Stimulated activated memory B cell treated with anti-CD40 and anti-IgM and Interleukin-4, amounts not matched to agents 10 μg/mL and 1 μg/mL and 100 μg/mL, for 72 hours (primary cell): ENCODE measurements around the gene GALNT14.
"Not testable (repeated sequence)": the region's sequence is repeated elsewhere in the genome, so short reads cannot be mapped to it uniquely, and the experiment has no call there.

Experiments used
- ATAC-seq: fragments of 150-1000 bp; cut with Tn5 transposase; 2 replicates; pipeline ENCODE4 v1.10.0; 2021
- H3K27ac Mint-ChIP-seq: one replicate; pipeline ENCODE4 v1.8.0; 2022; ENCODE audit warnings: mild to moderate bottlenecking, mixed read lengths
- H3K27me3 Mint-ChIP-seq: one replicate; pipeline ENCODE4 v1.8.0; 2022; ENCODE audit warnings: mixed read lengths
- H3K36me3 Mint-ChIP-seq: one replicate; pipeline ENCODE4 v1.8.0; 2022; ENCODE audit warnings: mixed read lengths
- H3K4me1 Mint-ChIP-seq: one replicate; pipeline ENCODE4 v1.8.0; 2022; ENCODE audit warnings: mixed read lengths
- H3K4me3 Mint-ChIP-seq: one replicate; pipeline ENCODE4 v1.8.0; 2022; ENCODE audit warnings: mild to moderate bottlenecking, moderate library complexity, mixed read lengths
- H3K9me3 Mint-ChIP-seq: one replicate; pipeline ENCODE4 v1.8.0; 2022; ENCODE audit warnings: mixed read lengths

The GALNT14 gene

GRCh38 chr2:31138037-31138962, at the start of gene GALNT14:
GALNT14 (minus strand) TSS chr2:31138440; CDS start chr2:31138086, 354 bp downstream.
- Mint-ChIP-seq H3K27me3 (peaks cover 9% of the 10 kb centered on the region), H3K36me3 (no peaks in the 10 kb centered on the region), H3K9me3 (no peaks in the 10 kb centered on the region), H3K4me1 (peaks cover 11% of the 10 kb centered on the region), H3K27ac (peak within 1 kb of the TSS; percentile 53), H3K4me3 (peak within 1 kb of the TSS; percentile 85)
- ATAC-seq: peak; percentile 83

GRCh38 chr2:31187166-31187565, 48.9 kb upstream of the GALNT14 start:
- H3K27ac Mint-ChIP-seq: no peak overlapping the region
- peaks cover 3% of the 10 kb centered on the region for H3K9me3 Mint-ChIP-seq
- no peaks in the 10 kb centered on the region for H3K27me3 Mint-ChIP-seq
- H3K36me3 Mint-ChIP-seq: peaks cover 40% of the 10 kb centered on the region
- no peaks in the 10 kb centered on the region for H3K4me1 Mint-ChIP-seq
- H3K4me3 Mint-ChIP-seq: no peak overlapping the region
- no peak for ATAC-seq

GRCh38 chr2:31183973-31184372, 45.7 kb upstream of the GALNT14 start:
- not testable (repeated sequence) for H3K9me3 Mint-ChIP-seq, H3K4me3 Mint-ChIP-seq, ATAC-seq, H3K27ac Mint-ChIP-seq, H3K27me3 Mint-ChIP-seq, H3K4me1 Mint-ChIP-seq
- peaks cover 12% of the 10 kb centered on the region for H3K36me3 Mint-ChIP-seq

GRCh38 chr2:31176742-31177141, 38.5 kb upstream of the GALNT14 start:
- Mint-ChIP-seq H3K4me1 (peaks cover 9% of the 10 kb centered on the region), H3K36me3 (no peaks in the 10 kb centered on the region), H3K27me3 (no peaks in the 10 kb centered on the region), H3K27ac (no peak overlapping the region), H3K9me3 (no peaks in the 10 kb centered on the region), H3K4me3 (no peak overlapping the region)
- ATAC-seq: no peak

GRCh38 chr2:31171142-31171541, 32.9 kb upstream of the GALNT14 start:
- Mint-ChIP-seq H3K4me1 (peaks cover 27% of the 10 kb centered on the region), H3K36me3 (no peaks in the 10 kb centered on the region), H3K27ac (peak overlapping the region; percentile 30), H3K27me3 (no peaks in the 10 kb centered on the region), H3K9me3 (no peaks in the 10 kb centered on the region), H3K4me3 (no peak overlapping the region)
- no peak for ATAC-seq

- H3K9me3 Mint-ChIP-seq: no peaks in the 10 kb centered on the region
- H3K4me3 Mint-ChIP-seq: no peak overlapping the region
- peaks cover 28% of the 10 kb centered on the region for H3K4me1 Mint-ChIP-seq
- peak; percentile 78 for ATAC-seq
- peak overlapping the region; percentile 30 for H3K27ac Mint-ChIP-seq
- H3K27me3 Mint-ChIP-seq: peaks cover 2% of the 10 kb centered on the region
- H3K36me3 Mint-ChIP-seq: no peaks in the 10 kb centered on the region
These were observed 31.9 kb upstream of the GALNT14 start for GRCh38 chr2:31170071-31170698.

- Mint-ChIP-seq H3K36me3 (no peaks in the 10 kb centered on the region), H3K9me3 (no peaks in the 10 kb centered on the region), H3K27ac (no peak overlapping the region), H3K27me3 (peaks cover 7% of the 10 kb centered on the region), H3K4me1 (peaks cover 34% of the 10 kb centered on the region), H3K4me3 (no peak overlapping the region)
- no peak for ATAC-seq
These were observed 30.1 kb upstream of the GALNT14 start for GRCh38 chr2:31168291-31168690.

- Mint-ChIP-seq H3K27ac (no peak overlapping the region), H3K9me3 (no peaks in the 10 kb centered on the region), H3K36me3 (no peaks in the 10 kb centered on the region), H3K4me1 (peaks cover 27% of the 10 kb centered on the region), H3K27me3 (peaks cover 7% of the 10 kb centered on the region), H3K4me3 (no peak overlapping the region)
- ATAC-seq: no peak
These were observed 28.7 kb upstream of the GALNT14 start for GRCh38 chr2:31166925-31167324.

- no peaks in the 10 kb centered on the region for H3K9me3 Mint-ChIP-seq
- no peak for ATAC-seq
- H3K4me3 Mint-ChIP-seq: no peak overlapping the region
- peaks cover 10% of the 10 kb centered on the region for H3K4me1 Mint-ChIP-seq
- no peaks in the 10 kb centered on the region for H3K36me3 Mint-ChIP-seq
- no peak overlapping the region for H3K27ac Mint-ChIP-seq
- H3K27me3 Mint-ChIP-seq: peaks cover 7% of the 10 kb centered on the region
These were observed 24.8 kb upstream of the GALNT14 start for GRCh38 chr2:31163011-31163539.

GRCh38 chr2:31161637-31162036, 23.4 kb upstream of the GALNT14 start:
- peaks cover 7% of the 10 kb centered on the region for H3K27me3 Mint-ChIP-seq

GRCh38 chr2:31151501-31151900, 13.3 kb upstream of the GALNT14 start:
- no peak overlapping the region for H3K27ac Mint-ChIP-seq
- H3K4me1 Mint-ChIP-seq: peaks cover 5% of the 10 kb centered on the region
- H3K4me3 Mint-ChIP-seq: no peak overlapping the region
- H3K27me3 Mint-ChIP-seq: no peaks in the 10 kb centered on the region
- no peaks in the 10 kb centered on the region for H3K36me3 Mint-ChIP-seq
- H3K9me3 Mint-ChIP-seq: peaks cover 6% of the 10 kb centered on the region
- ATAC-seq: no peak

More at GRCh38 chr2:31161637-31162036, 23.4 kb upstream of the GALNT14 start:
- no peak for ATAC-seq
- no peak overlapping the region for H3K4me3 Mint-ChIP-seq
- no peaks in the 10 kb centered on the region for H3K9me3 Mint-ChIP-seq
- no peak overlapping the region for H3K27ac Mint-ChIP-seq
- no peaks in the 10 kb centered on the region for H3K36me3 Mint-ChIP-seq
- peaks cover 15% of the 10 kb centered on the region for H3K4me1 Mint-ChIP-seq

- peaks cover 5% of the 10 kb centered on the region for H3K4me1 Mint-ChIP-seq
- no peak overlapping the region for H3K27ac Mint-ChIP-seq
- no peak for ATAC-seq
- H3K9me3 Mint-ChIP-seq: peaks cover 6% of the 10 kb centered on the region
- no peaks in the 10 kb centered on the region for H3K36me3 Mint-ChIP-seq
- H3K4me3 Mint-ChIP-seq: no peak overlapping the region
- H3K27me3 Mint-ChIP-seq: no peaks in the 10 kb centered on the region
These were observed 12.0 kb upstream of the GALNT14 start for GRCh38 chr2:31150120-31150670.

- no peak for ATAC-seq
- Mint-ChIP-seq H3K36me3 (no peaks in the 10 kb centered on the region), H3K4me1 (peaks cover 5% of the 10 kb centered on the region), H3K27ac (no peak overlapping the region), H3K9me3 (peaks cover 6% of the 10 kb centered on the region), H3K27me3 (no peaks in the 10 kb centered on the region), H3K4me3 (no peak overlapping the region)
These were observed 10.3 kb upstream of the GALNT14 start for GRCh38 chr2:31148514-31148913.

- H3K27ac Mint-ChIP-seq: no peak overlapping the region
- H3K36me3 Mint-ChIP-seq: no peaks in the 10 kb centered on the region
- peaks cover 6% of the 10 kb centered on the region for H3K9me3 Mint-ChIP-seq
- ATAC-seq: no peak
- H3K27me3 Mint-ChIP-seq: no peaks in the 10 kb centered on the region
- no peak overlapping the region for H3K4me3 Mint-ChIP-seq
- no peaks in the 10 kb centered on the region for H3K4me1 Mint-ChIP-seq
These were observed 9.4 kb upstream of the GALNT14 start for GRCh38 chr2:31147645-31148044.

- no peak overlapping the region for H3K27ac Mint-ChIP-seq
- peaks cover 1% of the 10 kb centered on the region for H3K27me3 Mint-ChIP-seq
- H3K4me3 Mint-ChIP-seq: no peak overlapping the region
- H3K36me3 Mint-ChIP-seq: no peaks in the 10 kb centered on the region
- no peaks in the 10 kb centered on the region for H3K9me3 Mint-ChIP-seq
- no peak for ATAC-seq
- peaks cover 5% of the 10 kb centered on the region for H3K4me1 Mint-ChIP-seq
These were observed 3.9 kb upstream of the GALNT14 start for GRCh38 chr2:31142110-31142509.
